Activated B cell treated with CpG ODN at 0.5 μM for 24 hours (primary cell): Measurements from ENCODE around the gene ZNF830. TPM values are rescaled to one million over a fixed set of nuclear protein-coding genes. Genes with fewer than 3 reads are reported as not detected.

Experiments
- ATAC-seq: fragments of 200-7000 bp; cut with Tn5 transposase; one replicate; pipeline ENCODE4 v1.10.0; 2021; ENCODE audit warnings: low read depth, mild to moderate bottlenecking, moderate library complexity
- CTCF ChIA-PET: fragments of 350-600 bp; sonication (Branson Sonifier 250); formaldehyde crosslinking; loops from one replicate; lab custom pipeline; 2021; ENCODE audit warnings: antibody characterized with exemption; lab: Charles Lee
- POLR2A ChIA-PET: fragments of 350-600 bp; sonication (Branson Sonifier 250); formaldehyde crosslinking; loops from one replicate; lab custom pipeline; 2021; ENCODE audit warnings: antibody characterized with exemption; lab: Charles Lee
- DNase-seq: peaks from one replicate; pipeline ENCODE4 v3.0.0; 2022
- H3K27ac Mint-ChIP-seq: one replicate; pipeline ENCODE4 v1.8.0; 2020; ENCODE audit warnings: mixed read lengths
- H3K27me3 Mint-ChIP-seq: one replicate; pipeline ENCODE4 v1.8.0; 2021; ENCODE audit warnings: mixed read lengths
- H3K36me3 Mint-ChIP-seq: one replicate; pipeline ENCODE4 v1.8.0; 2021; ENCODE audit warnings: low read depth, mixed read lengths
- H3K4me1 Mint-ChIP-seq: one replicate; pipeline ENCODE4 v1.8.0; 2021; ENCODE audit warnings: mixed read lengths
- H3K4me3 Mint-ChIP-seq: one replicate; pipeline ENCODE4 v1.8.0; 2020; ENCODE audit warnings: mild to moderate bottlenecking, mixed read lengths
- H3K9me3 Mint-ChIP-seq: one replicate; pipeline ENCODE4 v1.8.0; 2020; ENCODE audit warnings: mixed read lengths
- intact Hi-C: fragments of 100-400 bp; cut with micrococcal nuclease; formaldehyde crosslinking; loops from one replicate; pipeline ENCODE4 v1.15.1; 2024
- total RNA-seq: library from RNA; stranded (reverse); gene quantifications from 2 replicates; pipeline ENCODE4 v1.2.3, GENCODE V29; 2022
- TF ChIP-seq, protein P1 (sequence below): fragments of 200-600 bp; IDR thresholded peaks from one replicate; pipeline ENCODE4 v1.8.0; 2022; ENCODE audit warnings: antibody characterized with exemption, mild to moderate bottlenecking

Gene ZNF830
- total RNA-seq, 1 donor from 2014 or later, result 29.9 TPM

DNA sequence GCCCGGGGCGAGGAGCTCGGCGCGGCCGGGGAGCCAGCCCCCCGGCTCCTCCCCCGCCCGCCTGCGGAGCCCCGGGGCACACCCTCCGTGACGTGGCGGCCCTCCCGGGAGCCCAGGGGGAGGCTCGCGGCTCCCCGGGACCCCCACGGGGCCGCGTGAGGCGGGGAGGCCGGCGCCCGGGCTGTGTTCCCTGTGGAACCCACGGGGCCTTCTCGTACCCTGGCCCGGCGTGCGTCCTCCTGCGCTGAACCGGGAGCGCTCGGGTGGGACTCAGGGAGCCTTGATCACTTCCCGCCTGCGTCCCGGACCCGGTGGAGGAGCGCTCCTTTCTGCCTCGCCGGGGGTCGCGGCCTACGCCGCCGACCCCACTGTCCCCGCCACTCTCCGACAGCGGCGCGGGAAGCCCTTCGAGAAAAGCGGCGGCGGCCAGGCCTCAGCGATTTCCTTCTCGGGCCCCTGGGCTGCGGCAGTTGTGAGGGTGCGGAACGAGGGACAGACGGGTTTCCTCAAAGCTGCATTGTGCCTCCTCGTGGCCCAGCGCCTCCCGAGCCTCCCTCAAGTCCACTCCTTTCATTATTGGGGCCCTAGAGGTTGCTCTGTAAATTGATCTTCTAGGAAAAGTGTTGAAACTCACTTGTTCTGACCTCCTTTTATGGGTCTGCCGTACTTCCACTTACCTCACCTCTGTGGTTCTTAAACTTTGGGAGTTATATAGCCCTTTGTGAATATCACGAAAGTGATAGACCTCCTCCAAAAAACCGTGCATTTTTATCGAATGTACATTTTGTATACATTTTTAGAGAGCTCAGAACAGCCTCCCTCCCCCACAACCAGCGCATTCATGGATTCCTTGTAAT is 19.6 kb downstream of the ZNF830 start:
- peak overlapping the region; percentile 87 for H3K27ac Mint-ChIP-seq
- H3K36me3 Mint-ChIP-seq, result peaks cover 26% of the 10 kb centered on the region
- ChIA-PET CTCF (interaction anchor here (1.1 to 2.0 kb wide), 5 partner anchors 15 to 139 kb away, joined by 3 to 8 read pairs (median 3); partner anchors contain the start of gene RAD51D), POLR2A (interaction anchor here (0.8 to 2.3 kb wide), 12 partner anchors 11 to 598 kb away, joined by 3 to 25 read pairs (median 6); partner anchors contain the start of genes CCT6B, PEX12, RFFL and SLFN5)
- DNase-seq (peak; percentile 92), ATAC-seq (peak; percentile 91)
- H3K4me1 Mint-ChIP-seq, result peaks cover 32% of the 10 kb centered on the region
- H3K27me3 Mint-ChIP-seq, result no peaks in the 10 kb centered on the region
- H3K4me3 Mint-ChIP-seq, result peak overlapping the region; percentile 88
- intact Hi-C loops, result loop anchor here (1.0 to 5.0 kb wide), 7 partner anchors 20 to 606 kb away; partner anchors contain the start of genes AP2B1, CCT6B, RAD51D and RFFL
- H3K9me3 Mint-ChIP-seq, result no peaks in the 10 kb centered on the region
- TF ChIP-seq, protein P1, sequence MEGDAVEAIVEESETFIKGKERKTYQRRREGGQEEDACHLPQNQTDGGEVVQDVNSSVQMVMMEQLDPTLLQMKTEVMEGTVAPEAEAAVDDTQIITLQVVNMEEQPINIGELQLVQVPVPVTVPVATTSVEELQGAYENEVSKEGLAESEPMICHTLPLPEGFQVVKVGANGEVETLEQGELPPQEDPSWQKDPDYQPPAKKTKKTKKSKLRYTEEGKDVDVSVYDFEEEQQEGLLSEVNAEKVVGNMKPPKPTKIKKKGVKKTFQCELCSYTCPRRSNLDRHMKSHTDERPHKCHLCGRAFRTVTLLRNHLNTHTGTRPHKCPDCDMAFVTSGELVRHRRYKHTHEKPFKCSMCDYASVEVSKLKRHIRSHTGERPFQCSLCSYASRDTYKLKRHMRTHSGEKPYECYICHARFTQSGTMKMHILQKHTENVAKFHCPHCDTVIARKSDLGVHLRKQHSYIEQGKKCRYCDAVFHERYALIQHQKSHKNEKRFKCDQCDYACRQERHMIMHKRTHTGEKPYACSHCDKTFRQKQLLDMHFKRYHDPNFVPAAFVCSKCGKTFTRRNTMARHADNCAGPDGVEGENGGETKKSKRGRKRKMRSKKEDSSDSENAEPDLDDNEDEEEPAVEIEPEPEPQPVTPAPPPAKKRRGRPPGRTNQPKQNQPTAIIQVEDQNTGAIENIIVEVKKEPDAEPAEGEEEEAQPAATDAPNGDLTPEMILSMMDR, result no peak

DNA sequence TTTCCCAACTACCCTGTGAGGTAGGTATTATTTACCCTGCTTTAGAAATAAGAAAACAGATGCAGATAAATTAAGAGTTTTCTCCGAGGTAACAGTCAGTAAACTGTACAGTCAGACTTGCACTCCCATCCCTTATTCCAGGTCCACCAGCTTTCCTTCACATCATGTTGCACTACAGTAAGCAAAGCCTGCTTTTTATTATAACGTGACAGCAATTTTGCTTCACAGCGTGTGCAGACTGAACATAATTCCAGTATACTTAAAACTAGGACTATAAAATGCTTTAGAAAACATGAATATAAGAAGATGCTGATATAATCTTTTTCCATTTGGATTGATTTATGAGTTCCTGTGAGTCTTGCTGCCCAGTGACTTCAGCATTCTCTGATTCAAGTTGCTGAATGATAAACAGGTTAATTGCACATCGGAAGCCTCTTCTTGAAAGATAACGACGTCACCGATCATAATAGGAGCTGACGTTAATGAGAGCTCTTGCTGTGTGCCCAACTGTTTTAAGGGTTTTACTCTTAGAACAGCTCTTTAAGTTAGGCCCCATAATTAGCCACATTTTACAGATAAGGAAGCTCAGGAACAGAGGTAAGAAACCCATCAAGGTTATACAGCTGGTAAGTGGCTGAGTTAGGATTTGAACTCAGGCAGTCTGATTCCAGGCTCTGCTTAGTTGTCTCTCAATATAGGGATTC is 20.4 kb downstream of the ZNF830 start:
- Mint-ChIP-seq H3K27me3 (no peaks in the 10 kb centered on the region), H3K36me3 (peaks cover 33% of the 10 kb centered on the region), H3K4me1 (peaks cover 32% of the 10 kb centered on the region), H3K9me3 (no peaks in the 10 kb centered on the region), H3K4me3 (peak overlapping the region; percentile 88), H3K27ac (peak overlapping the region; percentile 87)
- intact Hi-C loops, result loop anchor here (1.0 to 5.0 kb wide), 4 partner anchors 108 to 606 kb away; partner anchors contain the start of genes AP2B1 and SLFN5
- TF ChIP-seq, protein P1, result no peak
- POLR2A ChIA-PET, result interaction anchor here (0.8 to 2.3 kb wide), 13 partner anchors 9 to 597 kb away, joined by 3 to 25 read pairs (median 6); partner anchors contain the start of genes CCT6B, PEX12, RFFL and SLFN5
- CTCF ChIA-PET, result interaction anchor here (0.6 to 2.0 kb wide), 7 partner anchors 16 to 138 kb away, joined by 3 to 8 read pairs (median 3); partner anchors contain the start of gene RAD51D
- ATAC-seq (no peak), DNase-seq (no peak)

DNA sequence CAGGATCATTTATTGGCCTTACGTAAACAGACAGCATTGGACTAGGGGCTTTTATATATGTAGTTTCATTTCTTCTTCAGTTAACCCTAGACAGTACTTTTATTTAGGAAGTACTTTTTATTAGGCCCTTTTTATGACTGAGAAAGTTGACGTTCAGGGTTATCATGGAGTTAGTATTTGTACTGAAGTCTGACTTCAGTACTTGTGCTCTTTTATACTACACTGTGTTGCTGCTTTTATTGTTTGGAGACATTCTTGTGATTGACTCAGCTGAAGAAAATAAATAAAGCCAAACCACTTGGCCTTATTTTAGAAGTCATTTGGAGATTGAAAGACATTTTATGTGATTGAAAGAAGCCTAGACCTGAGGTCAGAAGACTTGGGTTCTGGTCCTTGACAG is 25.9 kb downstream of the ZNF830 start:
- TF ChIP-seq, protein P1, result no peak
- POLR2A ChIA-PET, result no interaction called here
- Mint-ChIP-seq H3K36me3 (peaks cover 75% of the 10 kb centered on the region), H3K27ac (no peak overlapping the region), H3K4me1 (peaks cover 10% of the 10 kb centered on the region), H3K9me3 (no peaks in the 10 kb centered on the region), H3K4me3 (no peak overlapping the region), H3K27me3 (no peaks in the 10 kb centered on the region)
- DNase-seq (no peak), ATAC-seq (no peak)
- CTCF ChIA-PET, result no interaction called here
- intact Hi-C loops, result no loop called here

DNA sequence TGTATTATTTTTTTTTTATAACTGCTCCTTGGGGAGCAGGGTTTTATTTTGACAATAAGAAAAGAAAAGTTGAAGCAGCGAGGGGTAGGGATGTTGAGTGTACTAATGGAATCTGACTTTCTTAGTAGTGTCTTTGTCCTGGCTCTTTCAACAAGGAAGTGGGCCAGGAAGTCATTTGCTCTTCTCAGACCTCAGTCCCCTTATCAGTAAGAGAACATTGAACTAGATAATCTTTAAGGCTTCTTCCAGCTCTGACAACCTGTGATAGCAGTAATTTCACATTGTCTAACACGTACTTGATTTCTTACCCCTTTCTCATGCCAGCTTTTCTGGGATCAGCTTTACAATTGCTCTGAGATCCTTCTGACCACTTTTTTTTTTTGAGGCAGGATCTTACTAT is 27.3 kb downstream of the ZNF830 start:
- CTCF ChIA-PET, result no interaction called here
- Mint-ChIP-seq H3K4me3 (no peak overlapping the region), H3K27ac (no peak overlapping the region), H3K36me3 (peaks cover 83% of the 10 kb centered on the region), H3K9me3 (no peaks in the 10 kb centered on the region), H3K27me3 (no peaks in the 10 kb centered on the region), H3K4me1 (peaks cover 10% of the 10 kb centered on the region)
- POLR2A ChIA-PET, result no interaction called here
- DNase-seq, result no peak
- TF ChIP-seq, protein P1, result no peak
- no peak for ATAC-seq
- intact Hi-C loops, result no loop called here
